SHP77 treated with DMSO at 0.1 percent for 48 hours (cell line): Measurements from ENCODE around the gene RTTN.
A peak's percentile ranks its signal among the peaks of the same experiment; 100 is the strongest.
"Not testable (repeated sequence)": the region's sequence is repeated elsewhere in the genome, so short reads cannot be mapped to it uniquely, and the experiment has no call there.

Experiments used
- DNase-seq: peaks from one replicate; lab custom pipeline; 2025; lab: John Stamatoyannopoulos, UW

Gene RTTN, protein sequence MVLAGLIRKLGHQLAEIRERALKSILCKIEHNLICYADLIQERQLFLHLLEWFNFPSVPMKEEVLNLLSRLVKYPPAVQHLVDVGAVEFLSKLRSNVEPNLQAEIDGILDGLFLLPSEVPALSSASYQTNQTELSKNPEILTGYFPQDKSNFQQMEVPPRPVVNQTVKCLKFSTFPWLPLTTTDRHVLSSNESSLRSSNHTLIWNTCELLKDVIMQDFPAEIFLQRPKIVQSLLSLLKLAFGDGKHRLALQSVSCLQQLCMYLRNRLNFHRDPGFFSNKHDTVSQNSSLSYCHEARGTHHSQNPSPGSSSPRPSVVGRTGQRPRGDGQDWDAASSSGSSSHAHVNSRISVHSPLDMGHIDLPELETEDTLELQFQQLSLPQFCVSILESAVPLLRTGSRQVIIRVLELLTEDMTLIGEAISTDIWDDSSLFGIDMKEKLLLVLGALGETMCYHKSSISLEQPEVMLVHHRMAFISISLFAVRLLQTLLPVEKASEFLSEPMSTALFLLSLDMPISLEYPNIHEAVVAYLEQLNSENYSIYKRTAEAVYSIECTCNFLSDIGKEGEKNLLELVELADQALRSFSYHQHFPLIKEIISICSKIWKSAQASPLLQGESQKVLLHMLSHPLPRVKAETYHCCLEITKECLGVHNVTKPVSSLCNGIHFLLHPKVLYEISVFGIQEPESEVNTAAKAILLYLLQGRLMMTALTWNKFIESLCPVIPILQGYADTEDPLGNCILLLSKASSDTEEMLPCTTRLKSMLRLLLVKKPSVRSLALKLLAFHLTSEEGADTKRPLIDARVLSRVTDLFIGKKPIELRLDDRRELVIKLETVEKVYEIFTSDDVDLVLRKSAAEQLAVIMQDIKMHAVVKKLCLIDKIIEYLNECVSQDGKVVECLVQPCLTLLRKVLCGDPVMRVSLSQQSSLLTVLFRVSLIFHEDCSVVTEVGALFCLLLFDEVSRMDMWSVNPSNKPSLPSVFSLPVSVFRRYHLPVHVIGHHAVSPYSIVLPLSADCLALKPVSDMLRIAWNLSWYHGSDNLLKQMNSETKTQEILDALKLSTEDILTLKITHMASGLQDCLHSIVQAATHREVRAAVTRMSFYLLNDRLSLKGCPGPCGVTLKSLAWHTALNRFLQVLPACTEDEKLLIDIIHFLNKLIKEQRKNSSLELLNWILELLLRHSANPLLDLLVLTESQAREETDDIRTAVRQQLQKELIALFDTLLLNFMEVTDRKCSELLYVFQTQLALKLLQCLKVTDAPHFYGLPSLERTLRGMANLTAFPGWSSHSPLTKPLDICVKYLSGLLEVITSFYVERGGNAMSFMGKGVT (N-terminal part only)

DNA sequence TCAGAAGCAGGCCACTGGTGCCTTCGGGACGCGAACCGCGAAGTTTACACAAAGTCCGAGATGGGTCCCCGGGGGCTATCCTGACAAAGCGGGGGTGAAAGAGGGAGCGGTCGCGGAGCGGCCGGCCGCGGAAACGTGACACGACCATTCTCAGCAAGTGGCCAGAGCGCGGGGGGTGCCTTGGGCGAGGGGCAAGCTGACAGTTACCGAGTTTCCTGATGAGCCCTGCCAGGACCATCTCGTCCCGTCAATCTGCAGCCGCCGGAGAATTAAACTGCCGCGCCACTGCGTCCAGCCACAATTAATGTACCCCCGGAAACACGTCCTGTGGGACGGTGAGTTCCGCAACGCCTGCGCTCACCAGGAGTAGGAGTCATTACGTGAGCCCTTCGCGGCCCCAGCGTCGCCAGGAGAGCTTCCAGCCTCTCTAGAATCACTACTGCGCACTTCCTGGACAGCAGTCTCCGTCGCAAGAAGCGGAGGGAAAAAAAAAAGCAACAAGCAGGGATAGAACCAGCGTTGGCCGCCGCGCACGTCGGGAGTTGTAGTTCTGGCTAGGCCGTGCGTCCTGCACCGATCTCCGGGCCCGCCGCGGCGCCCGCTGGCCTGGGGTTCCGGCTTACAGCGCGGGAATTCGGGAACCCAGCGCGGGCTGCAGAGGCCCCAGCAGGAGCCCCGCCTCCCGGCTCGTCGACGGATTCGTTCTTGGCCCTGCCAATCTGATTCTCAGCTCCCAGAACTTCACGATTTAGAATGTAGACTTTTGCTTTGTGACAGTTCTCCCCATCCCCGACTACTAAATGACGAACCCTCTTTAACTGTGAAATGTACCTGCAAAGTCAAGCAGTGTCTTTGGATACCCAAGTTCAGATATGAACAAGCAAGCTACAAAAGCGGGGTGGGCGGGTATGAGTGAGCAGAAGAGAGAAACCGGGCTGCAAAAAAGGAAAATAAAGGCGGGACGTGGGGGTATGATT is at the start of gene RTTN:
Gene RTTN (minus strand): TSS at position 267 of the 977 bp plus-strand sequence. CDS start 29 bp downstream, at position 238.
- peak; percentile 89 for DNase-seq

DNA sequence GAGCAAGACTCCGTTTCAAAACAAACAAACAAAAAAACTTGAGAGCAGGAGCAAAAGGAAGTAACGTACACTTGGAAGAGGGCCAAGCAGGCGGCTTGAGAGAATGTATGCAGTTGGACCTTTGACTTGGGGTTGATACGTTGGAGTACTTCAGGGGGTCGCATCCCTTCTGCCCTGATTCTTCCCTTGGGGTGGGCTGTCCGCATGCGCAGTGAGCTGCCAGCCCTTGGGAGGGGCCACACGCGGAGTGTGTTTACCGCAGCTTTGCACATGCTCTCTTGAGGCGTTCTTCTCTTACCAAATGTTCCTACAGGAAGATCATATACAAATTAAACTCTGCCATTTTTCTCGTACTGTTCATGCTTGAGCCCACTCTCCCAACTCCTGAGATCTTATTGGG is 45.3 kb upstream of the RTTN start:
- DNase-seq, result no peak

DNA sequence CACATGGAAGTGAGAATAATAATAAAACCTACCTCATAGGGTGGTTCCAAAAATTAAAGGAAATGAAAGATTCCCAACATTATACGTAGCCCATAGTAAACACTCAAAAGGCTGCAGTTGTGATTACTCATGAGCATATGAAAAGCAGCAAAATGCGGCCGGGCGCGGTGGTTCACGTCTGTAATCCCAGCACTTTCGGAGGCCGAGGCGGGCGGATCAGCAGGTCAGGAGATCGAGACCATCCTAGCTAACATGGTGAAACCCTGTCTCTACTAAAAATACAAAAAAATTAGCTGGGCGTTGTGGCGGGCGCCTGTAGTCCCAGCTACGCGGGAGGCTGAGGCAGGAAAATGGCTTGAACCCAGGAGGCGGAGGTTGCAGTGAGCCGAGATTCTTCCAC is 44.4 kb upstream of the RTTN start:
- DNase-seq, result not testable (repeated sequence)

DNA sequence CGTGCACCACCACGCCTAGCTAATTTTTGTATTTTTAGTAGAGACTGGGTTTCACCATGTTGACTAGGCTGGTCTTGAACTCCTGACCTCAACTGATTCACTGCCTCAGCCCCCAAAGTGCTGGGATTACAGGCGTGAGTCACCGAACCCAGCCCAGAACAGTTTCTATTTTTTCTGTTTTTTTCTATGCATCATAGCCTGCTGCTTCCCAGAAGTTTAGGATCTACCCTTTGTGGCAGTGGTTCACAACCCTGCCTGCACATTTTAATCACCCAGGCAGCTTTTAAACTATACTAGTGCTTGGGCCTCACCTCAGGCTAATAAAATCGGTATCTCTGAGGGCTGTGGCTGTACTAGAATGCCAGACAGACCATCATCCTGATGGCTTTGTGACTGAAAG is 43.6 kb upstream of the RTTN start:
- DNase-seq, result no peak

DNA sequence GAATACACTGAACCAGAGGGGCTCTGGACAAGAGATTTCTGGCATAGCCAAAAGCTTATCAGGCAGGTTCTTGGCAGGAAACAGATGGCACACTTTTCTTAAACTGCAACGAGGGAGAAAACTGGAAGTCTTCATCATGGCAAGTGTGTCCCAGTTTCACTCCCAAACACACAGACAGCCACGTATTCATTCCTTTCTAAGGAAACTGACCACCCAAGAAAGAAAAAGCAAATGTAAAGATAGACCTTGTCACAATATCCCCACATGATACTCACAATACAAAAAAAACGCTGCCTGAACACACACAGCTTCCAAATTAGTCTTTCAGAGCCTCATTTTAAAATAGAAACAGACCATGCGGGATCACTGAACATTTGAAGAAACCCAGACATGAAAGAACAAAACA is 40.6 kb upstream of the RTTN start:
- no peak for DNase-seq

GRCh38 chr18:70243131-70243929 is 37.8 kb upstream of the RTTN start:
- no peak for DNase-seq

DNA sequence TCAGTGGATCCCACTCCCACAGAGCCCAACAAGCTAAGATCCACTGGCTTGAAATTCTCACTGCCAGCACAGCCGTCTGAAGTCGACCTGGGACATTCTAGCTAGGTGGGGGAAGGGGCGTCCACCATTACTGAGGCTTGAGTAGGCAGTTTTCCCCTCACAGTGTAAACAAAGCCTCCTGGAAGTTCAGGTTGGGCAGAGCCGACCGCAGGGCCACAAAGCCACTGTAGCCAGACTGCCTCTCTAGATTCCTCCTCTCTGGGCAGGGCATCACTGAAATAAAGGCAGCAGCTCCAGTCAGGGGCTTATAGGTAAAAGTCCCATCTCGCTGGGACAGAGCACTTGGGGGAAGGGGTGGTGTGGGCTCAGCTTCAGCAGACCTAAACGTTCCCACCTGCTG is 31.4 kb upstream of the RTTN start:
- DNase-seq, result not testable (repeated sequence)

GRCh38 chr18:70235478-70235877 is 30.0 kb upstream of the RTTN start:
- DNase-seq, result no peak

- no peak for DNase-seq
These were observed 29.4 kb upstream of the RTTN start for GRCh38 chr18:70234667-70235459.

GRCh38 chr18:70233974-70234373 is 28.5 kb upstream of the RTTN start:
- no peak for DNase-seq

- DNase-seq, result no peak
These were observed 26.8 kb upstream of the RTTN start for GRCh38 chr18:70232261-70232660.

DNA sequence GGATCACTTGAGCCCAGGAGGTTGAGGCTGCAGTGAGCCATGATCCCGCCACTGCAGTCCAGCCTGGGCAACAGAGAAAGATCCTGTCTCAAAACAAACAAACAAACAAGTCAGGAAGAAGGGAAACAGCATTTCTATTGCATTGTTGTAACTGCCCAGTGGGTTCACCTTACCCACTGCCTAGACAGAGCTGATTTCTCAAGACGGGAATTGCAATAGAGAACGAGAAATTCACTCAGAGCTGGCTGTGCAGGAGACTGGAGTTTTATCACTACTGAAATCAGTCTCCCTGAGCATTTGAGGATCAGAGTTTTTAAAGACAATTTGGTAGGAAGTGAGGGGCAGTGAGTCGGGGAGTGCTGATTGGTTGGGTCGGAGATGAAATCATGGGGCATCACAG is 24.2 kb upstream of the RTTN start:
- DNase-seq, result no peak

DNA sequence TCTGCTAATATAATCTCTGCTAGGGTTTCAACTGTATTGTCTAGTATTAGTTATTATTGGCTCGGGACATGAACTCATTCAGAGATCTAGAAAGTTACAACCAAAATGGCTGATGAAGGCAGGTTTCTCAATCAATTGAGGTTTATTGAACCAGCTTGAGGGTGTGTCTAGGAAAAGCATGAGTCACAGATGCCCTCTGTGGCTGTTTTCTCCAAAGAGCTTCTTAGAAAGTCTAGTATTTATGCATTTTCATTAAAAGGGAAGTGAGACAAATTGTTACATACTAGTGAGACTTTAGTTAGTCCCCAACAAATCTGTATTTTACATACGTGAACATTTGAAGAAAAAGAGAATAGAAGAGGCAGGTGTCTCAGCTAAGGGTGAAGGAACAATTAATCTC is 23.0 kb upstream of the RTTN start:
- DNase-seq, result no peak

DNA sequence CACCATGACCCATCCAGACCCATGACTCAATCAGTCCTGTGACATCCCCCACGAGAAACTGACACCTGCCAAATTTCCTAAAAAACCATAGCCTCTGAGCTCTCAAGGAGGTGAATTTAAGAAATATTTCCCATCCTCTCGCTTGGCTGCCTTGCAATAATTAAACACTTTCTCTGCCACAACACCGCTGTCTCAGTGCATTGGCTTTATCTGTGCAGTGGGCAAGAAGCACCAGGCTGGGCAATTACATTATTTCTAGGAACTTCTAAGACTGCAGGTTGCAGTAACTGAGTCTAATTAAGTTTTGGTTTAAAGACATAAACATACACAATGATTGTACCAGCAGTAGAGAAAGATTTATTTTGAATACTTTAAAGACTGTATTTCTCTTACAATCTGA is 22.0 kb upstream of the RTTN start:
- no peak for DNase-seq

DNA sequence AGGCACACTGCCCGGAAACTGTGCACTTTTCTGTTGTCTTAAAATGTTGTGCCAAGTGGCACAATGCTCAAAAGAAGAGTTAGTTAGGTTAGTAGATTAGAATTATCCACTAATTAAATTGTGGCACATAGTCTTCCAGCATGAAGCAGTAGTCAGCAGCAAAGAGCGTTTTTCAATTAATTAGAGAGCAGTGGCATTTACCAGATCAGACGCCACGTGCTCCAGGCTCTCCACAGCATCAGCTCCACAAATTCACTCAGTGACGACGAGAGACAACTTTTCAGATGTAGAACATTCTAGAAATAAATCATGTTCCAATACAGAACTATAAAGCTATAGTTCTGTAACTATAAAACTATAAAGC is 16.4 kb upstream of the RTTN start:
- DNase-seq, result no peak

DNA sequence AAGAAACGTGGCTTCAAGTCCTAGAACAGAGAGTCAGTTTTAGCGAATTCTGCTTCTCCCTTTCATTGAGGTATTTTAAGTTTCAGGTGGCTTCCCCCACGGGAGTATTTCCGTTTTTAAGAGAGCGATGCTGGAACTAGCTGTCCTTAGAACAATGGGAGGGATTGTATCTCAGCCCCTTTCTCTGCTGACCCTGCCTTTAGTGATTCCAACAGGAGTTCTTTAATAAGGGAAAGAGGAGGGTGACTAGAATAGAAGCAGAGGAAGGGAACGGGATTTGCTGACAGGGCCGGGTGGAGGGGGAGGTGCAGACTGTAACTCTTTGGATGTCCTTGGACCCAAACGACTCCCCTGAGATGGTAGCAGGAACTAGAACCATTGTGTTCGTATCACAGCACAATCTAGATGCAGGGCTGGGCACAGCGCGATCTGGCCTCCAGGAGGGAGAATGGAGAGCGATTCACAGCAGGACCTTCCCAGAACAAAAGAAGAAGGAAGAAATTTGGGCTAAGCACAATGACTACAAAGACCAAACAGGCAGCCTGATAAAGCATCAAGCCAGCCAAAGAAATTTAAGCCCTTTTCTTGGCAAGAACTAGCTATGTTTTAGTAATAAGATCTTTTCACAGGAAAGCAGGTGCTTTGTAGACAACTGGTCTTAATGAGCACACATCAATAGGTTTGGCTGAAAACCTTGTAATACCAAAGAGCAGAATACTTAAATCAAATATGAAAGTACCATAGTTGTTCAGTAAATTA is 15.8 kb upstream of the RTTN start:
- DNase-seq, result no peak

DNA sequence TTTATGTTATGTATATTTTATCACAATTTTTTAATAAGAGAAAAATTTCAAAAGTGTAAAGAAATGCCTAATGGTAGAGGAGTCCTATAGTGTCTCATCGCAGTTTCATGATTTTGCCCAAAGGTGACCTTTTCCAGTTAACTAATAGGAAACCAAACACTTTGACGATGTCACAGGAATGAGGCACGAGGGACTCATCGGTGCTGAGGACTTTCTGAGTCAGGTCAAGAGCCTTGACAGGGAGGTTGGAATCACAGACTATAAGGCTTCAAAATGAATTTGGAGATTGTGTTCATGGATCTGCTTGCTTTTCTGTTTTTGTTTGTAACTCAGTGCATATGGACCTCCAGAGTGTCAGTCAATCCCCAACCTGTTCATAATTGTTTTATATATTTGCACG is 15.1 kb upstream of the RTTN start:
- no peak for DNase-seq

- DNase-seq, result no peak
These were observed 14.2 kb upstream of the RTTN start for GRCh38 chr18:70219688-70220087.

GRCh38 chr18:70216788-70217187 is 11.3 kb upstream of the RTTN start:
- no peak for DNase-seq
